Sigmoid colon (tissue), 7 donors: ENCODE measurements around the gene PRM2. TPM values are rescaled to one million over a fixed set of nuclear protein-coding genes. Genes with fewer than 3 reads are reported as not detected.
A peak's percentile ranks its signal among the peaks of the same experiment; 100 is the strongest.

Experiments
- DNase-seq: peaks from one replicate; pipeline ENCODE4 v3.0.0-alpha.2; 2019
- H3K27ac ChIP-seq, 4 donors: fragments of 200-600 bp; sonication (generic); one replicate each; pipeline ENCODE4 v1.5.1; 2016 to 2019; ENCODE audit warnings: mild to moderate bottlenecking in 1 of 4
- H3K27me3 ChIP-seq, 3 donors: fragments of 200-600 bp; sonication (generic); one replicate each; pipeline ENCODE4 v1.5.1; 2019; ENCODE audit warnings: mild to moderate bottlenecking in 1 of 3
- H3K36me3 ChIP-seq, 4 donors: fragments of 200-600 bp; sonication (generic); one replicate each; pipeline ENCODE4 v1.5.1; 2016 to 2019
- H3K4me1 ChIP-seq, 4 donors: fragments of 200-600 bp; sonication (generic); one replicate each; pipeline ENCODE4 v1.5.1; 2017 to 2019
- H3K4me3 ChIP-seq, 4 donors: fragments of 200-600 bp; sonication (generic); one replicate each; pipeline ENCODE4 v1.5.1; 2017 to 2019; ENCODE audit warnings: mild to moderate bottlenecking in 2 of 4, moderate library complexity in 1 of 4
- H3K9me3 ChIP-seq, 4 donors: fragments of 200-600 bp in 3 of 4; sonication (generic) in 3 of 4; one replicate each; pipeline versions ENCODE4 v1.5.1 to v1.6.1; 2013 to 2019
- EP300 ChIP-seq, 4 donors: sonication (generic); formaldehyde crosslinking; IDR thresholded peaks; one replicate each; pipeline ENCODE4 v1.6.1; 2017; ENCODE audit warnings: antibody characterized with exemption in 4 of 4
- POLR2A ChIP-seq, 2 donors: fragments of 450-650 bp; IDR thresholded peaks; one replicate each; pipeline ENCODE4 v1.6.1; 2016; ENCODE audit warnings: antibody characterized with exemption in 2 of 2, mild to moderate bottlenecking in 2 of 2, moderate library complexity in 2 of 2
- POLR2AphosphoS5 ChIP-seq, 4 donors: sonication (generic); formaldehyde crosslinking; IDR thresholded peaks; one replicate each; pipeline ENCODE4 v1.6.1; 2017; ENCODE audit warnings: antibody characterized with exemption in 4 of 4
- WGBS, 2 donors: extraction: QIAGEN DNeasy Blood & Tissue Kit; methylation state at CpG; one replicate each; pipeline ENCODE4 v1.1.7; 2013; 5-methylcytosine and 5-hydroxymethylcytosine counted together
- intact Hi-C: fragments of 100-400 bp; cut with DNase I; formaldehyde crosslinking; loops from one replicate; pipeline ENCODE4 v1.15.1; 2023
- polyA plus RNA-seq, 3 donors: library from polyadenylated mRNA; stranded (reverse); fragments of 200-250 nt; gene quantifications; one replicate each; pipeline ENCODE4 v1.2.3, GENCODE V29; 2013
- total RNA-seq, 4 donors: library from RNA; depleted of rRNA; stranded (reverse); fragments of >200 nt; gene quantifications; one replicate each; pipeline ENCODE4 v1.1.0, GENCODE V29; 2016
- TF ChIP-seq, protein P1 (sequence below), 4 experiments: fragments of 450-650 bp in 3 of 4; fragments of 200-600 bp in 1 of 4; IDR thresholded peaks; one replicate each; pipeline ENCODE4 v1.5.1; 2016 to 2019; ENCODE audit warnings: antibody characterized with exemption in 4 of 4, mild to moderate bottlenecking in 3 of 4, moderate library complexity in 2 of 4
- donor health status: healthy with polysubstance abuse.
- donor health status: Bipolar disorder and iron deficiency.
- donor health status: healthy.

The PRM2 gene
- total and polyA plus RNA-seq, 7 donors = not detected

- peak overlapping the region in 3 of 4 donors; percentile 11 to 37 (median 14) for H3K27ac ChIP-seq
- intact Hi-C loops = loop anchor here (10.0 kb wide), 2 partner anchors 119 to 509 kb away; partner anchors contain the start of gene NUBP1
- no peaks in the 10 kb centered on the region for H3K27me3 ChIP-seq
- H3K4me1 ChIP-seq = peaks cover 0 to 35% (median 20%) of the 10 kb centered on the region in 4 donors
- DNase-seq = no peak
- H3K36me3 ChIP-seq = no peaks in the 10 kb centered on the region
- no peak for TF ChIP-seq EP300 (IDR thresholded peaks at IDR 0.05)
- no peak for TF ChIP-seq POLR2AphosphoS5 (IDR thresholded peaks at IDR 0.05)
- TF ChIP-seq, protein P1, sequence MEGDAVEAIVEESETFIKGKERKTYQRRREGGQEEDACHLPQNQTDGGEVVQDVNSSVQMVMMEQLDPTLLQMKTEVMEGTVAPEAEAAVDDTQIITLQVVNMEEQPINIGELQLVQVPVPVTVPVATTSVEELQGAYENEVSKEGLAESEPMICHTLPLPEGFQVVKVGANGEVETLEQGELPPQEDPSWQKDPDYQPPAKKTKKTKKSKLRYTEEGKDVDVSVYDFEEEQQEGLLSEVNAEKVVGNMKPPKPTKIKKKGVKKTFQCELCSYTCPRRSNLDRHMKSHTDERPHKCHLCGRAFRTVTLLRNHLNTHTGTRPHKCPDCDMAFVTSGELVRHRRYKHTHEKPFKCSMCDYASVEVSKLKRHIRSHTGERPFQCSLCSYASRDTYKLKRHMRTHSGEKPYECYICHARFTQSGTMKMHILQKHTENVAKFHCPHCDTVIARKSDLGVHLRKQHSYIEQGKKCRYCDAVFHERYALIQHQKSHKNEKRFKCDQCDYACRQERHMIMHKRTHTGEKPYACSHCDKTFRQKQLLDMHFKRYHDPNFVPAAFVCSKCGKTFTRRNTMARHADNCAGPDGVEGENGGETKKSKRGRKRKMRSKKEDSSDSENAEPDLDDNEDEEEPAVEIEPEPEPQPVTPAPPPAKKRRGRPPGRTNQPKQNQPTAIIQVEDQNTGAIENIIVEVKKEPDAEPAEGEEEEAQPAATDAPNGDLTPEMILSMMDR (IDR thresholded peaks at IDR 0.05) = no peak
- TF ChIP-seq POLR2A (IDR thresholded peaks at IDR 0.05) = no peak
- H3K9me3 ChIP-seq = no peaks in the 10 kb centered on the region
- H3K4me3 ChIP-seq = peak overlapping the region in 2 of 4 donors; percentile 9 to 81
- 72 to 83% methylated on average over 5 of the region's 5 CpGs for WGBS, 2 donors
These were observed 23.0 kb downstream of the PRM2 start for GRCh38 chr16:11253009-11253994.

DNA sequence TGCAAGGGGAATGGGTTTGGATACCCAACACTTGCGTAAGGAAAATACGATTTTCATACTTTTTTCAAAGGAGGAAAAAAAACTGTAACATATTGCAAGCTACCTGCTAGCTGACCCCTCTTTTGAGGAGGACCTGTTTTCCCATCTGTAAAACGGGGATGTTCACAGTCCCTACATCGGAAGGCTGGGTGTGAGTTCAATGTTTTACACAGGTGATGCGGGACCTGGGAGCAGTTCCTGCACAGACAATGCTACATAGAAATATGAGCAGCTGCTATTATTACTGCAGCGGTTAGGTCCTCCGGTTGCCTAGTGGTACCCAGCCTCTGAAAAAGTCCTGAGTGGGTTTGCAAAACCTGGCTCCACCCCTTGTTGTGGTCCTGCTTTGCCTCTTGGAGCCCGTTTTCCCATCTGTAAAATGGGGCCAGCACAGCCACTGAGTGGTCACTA lies 23.8 kb downstream of the PRM2 start:
- Histone ChIP-seq H3K4me1 (peaks cover 0 to 34% (median 20%) of the 10 kb centered on the region in 4 donors), H3K36me3 (no peaks in the 10 kb centered on the region), H3K9me3 (no peaks in the 10 kb centered on the region), H3K27ac (no peak overlapping the region), H3K27me3 (no peaks in the 10 kb centered on the region), H3K4me3 (no peak overlapping the region)
- no peak for DNase-seq
- intact Hi-C loops = loop anchor here (10.0 kb wide), 2 partner anchors 118 to 508 kb away; partner anchors contain the start of gene NUBP1
- TF ChIP-seq EP300 (IDR thresholded peaks at IDR 0.05) = no peak
- TF ChIP-seq POLR2AphosphoS5 (IDR thresholded peaks at IDR 0.05) = no peak
- TF ChIP-seq, protein P1 (IDR thresholded peaks at IDR 0.05) = no peak
- TF ChIP-seq POLR2A (IDR thresholded peaks at IDR 0.05) = no peak
- 84 to 93% methylated on average over 8 of the region's 8 CpGs for whole genome bisulfite sequencing, 2 donors

DNA sequence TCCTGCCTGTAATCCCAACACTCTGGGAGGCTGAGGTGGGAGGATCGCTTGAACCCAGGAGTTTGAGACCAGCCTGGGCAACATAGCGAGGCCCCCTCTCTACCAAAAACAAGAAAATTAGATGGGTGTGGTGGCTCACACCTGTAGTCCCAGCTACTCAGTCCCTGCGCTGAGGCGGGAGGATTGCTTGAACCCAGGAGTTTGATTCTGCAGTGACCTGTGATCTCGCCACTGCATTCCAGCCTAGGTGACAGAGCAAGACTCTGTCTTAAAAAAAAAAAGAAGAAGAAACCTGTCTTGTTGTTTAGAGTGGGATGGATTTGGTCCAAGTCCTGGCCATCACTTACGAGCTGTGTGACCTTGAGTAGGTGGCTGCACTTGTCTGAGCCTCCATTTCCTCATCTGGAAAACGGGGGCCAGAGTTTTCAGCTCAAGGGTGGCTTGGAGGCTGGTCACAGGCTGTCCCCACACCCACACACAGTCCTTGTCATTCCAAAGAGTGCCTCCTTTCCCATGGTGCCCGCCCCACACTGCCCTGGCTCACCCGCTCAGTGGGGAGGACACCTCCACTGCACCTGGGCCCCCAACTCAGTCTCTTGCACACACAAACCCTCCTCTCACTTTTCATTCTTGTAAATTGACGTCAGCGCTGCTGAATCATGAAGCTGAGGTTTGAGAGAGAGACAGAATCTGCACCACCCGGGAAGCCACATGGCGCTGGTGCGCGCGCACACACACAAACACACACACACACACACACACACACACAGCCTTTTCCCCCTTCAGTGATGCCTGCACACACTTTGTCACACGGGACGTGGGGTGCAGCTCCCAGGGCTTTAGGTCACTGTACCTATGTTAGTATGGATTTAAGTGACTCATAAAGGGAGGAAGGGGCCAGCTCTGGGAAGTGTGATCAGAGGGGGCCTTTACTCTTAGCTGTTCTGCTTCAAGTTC lies 24.5 kb downstream of the PRM2 start:
- no peak for DNase-seq
- no peak overlapping the region for H3K27ac ChIP-seq
- H3K4me1 ChIP-seq = peaks cover 0 to 27% (median 14%) of the 10 kb centered on the region in 4 donors
- H3K27me3 ChIP-seq = no peaks in the 10 kb centered on the region
- TF ChIP-seq, protein P1 (IDR thresholded peaks at IDR 0.05) = no peak
- TF ChIP-seq EP300 (IDR thresholded peaks at IDR 0.05) (no peak), POLR2A (IDR thresholded peaks at IDR 0.05) (no peak), POLR2AphosphoS5 (IDR thresholded peaks at IDR 0.05) (no peak)
- no peaks in the 10 kb centered on the region for H3K36me3 ChIP-seq
- 65 to 77% methylated on average over 18 of the region's 18 CpGs for WGBS, 2 donors
- no peak overlapping the region for H3K4me3 ChIP-seq
- intact Hi-C loops = loop anchor here (10.0 kb wide), 2 partner anchors 117 to 507 kb away; partner anchors contain the start of gene NUBP1
- H3K9me3 ChIP-seq = no peaks in the 10 kb centered on the region

- no peak overlapping the region for H3K4me3 ChIP-seq
- intact Hi-C loops = loop anchor here (10.0 kb wide), 2 partner anchors 116 to 506 kb away; partner anchors contain the start of gene NUBP1
- peaks cover 0 to 24% (median 12%) of the 10 kb centered on the region in 4 donors for H3K4me1 ChIP-seq
- no peaks in the 10 kb centered on the region for H3K27me3 ChIP-seq
- H3K9me3 ChIP-seq = no peaks in the 10 kb centered on the region
- TF ChIP-seq, protein P1 (IDR thresholded peaks at IDR 0.05) = no peak
- TF ChIP-seq POLR2A (IDR thresholded peaks at IDR 0.05) (no peak), POLR2AphosphoS5 (IDR thresholded peaks at IDR 0.05) (no peak), EP300 (IDR thresholded peaks at IDR 0.05) (no peak)
- 95 to 96% methylated on average over 10 of the region's 10 CpGs for WGBS, 2 donors
- no peak for DNase-seq
- no peak overlapping the region for H3K27ac ChIP-seq
- no peaks in the 10 kb centered on the region for H3K36me3 ChIP-seq
These were observed 25.3 kb downstream of the PRM2 start for GRCh38 chr16:11250786-11251524.
